GM12873 (cell line): ENCODE results near the gene ELMO1.

Experiments used
- CTCF ChIP-seq: IDR thresholded peaks from 2 replicates; pipeline ENCODE4 v1.5.1; 2012; ENCODE audit warnings: low read depth, mild to moderate bottlenecking, moderate library complexity, low read length, control low read depth; ENCODE audit not compliant: insufficient read depth; ENCODE audit errors: missing control alignments

The ELMO1 gene

GRCh38 chr7:37045681-37046179, 402.9 kb downstream of the ELMO1 start:
- no peak for TF ChIP-seq CTCF

GRCh38 chr7:37041461-37041860, 407.2 kb downstream of the ELMO1 start:
- TF ChIP-seq CTCF = no peak

- TF ChIP-seq CTCF = no peak
These were observed 408.3 kb downstream of the ELMO1 start for GRCh38 chr7:37040330-37040729.

GRCh38 chr7:37039131-37039749, 409.4 kb downstream of the ELMO1 start:
- no peak for TF ChIP-seq CTCF

GRCh38 chr7:37038706-37039105, 410.0 kb downstream of the ELMO1 start:
- no peak for TF ChIP-seq CTCF

GRCh38 chr7:37037286-37037685, 411.4 kb downstream of the ELMO1 start:
- no peak for TF ChIP-seq CTCF

- no peak for TF ChIP-seq CTCF
These were observed 413.0 kb downstream of the ELMO1 start for GRCh38 chr7:37035631-37036030.
